NCI-H2107 treated with DMSO at 0.1 percent for 48 hours (cell line): Measurements from ENCODE around the gene NKD2.
"Not testable (repeated sequence)": the region's sequence is repeated elsewhere in the genome, so short reads cannot be mapped to it uniquely, and the experiment has no call there.

Experiments used
- DNase-seq: peaks from one replicate; lab custom pipeline; 2025; ENCODE audit not compliant: unreplicated experiment; lab: John Stamatoyannopoulos, UW

The NKD2 gene

DNA sequence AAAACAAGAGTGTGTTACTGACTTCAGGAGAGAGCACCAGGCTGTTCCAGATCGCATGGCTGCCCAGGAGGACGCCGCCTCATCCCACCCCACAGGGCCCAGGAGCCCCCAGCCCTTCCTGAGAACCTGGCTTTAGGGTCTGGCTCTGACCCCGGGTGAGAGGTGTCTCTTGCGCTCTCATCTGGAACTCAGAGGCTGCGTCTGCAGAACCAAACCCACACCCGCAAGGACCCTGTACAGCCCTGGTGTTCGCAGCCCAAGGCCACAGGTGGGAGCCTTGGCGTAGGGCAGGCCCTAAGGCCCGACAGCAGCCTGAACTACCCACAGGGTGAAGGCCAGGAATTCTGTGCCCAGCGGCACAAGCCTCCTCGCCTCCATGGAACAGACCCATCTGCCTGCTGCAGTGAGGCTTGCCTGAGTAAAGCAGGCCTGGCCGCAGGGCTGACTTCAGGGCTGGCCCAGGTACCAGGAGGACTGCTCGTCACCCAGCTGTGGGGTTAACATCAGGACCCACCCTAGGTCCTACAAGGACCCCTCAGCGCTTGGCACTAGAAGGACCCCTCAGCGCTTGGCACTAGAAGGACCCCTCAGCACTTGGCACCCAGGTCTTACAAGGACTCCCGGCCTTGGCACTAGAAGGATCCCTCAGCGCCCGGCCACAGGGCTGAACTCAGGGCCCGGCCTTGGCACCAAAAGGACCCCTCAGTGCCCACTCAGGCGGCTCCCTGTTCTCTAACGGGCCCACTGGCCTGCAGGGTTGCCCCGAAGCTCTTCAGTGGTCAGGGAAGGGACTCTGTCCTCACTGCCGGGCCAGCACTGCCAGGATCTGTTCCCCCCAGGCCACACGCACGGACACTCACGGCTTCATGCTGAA lies 48.2 kb downstream of the NKD2 start:
- no peak for DNase-seq

DNA sequence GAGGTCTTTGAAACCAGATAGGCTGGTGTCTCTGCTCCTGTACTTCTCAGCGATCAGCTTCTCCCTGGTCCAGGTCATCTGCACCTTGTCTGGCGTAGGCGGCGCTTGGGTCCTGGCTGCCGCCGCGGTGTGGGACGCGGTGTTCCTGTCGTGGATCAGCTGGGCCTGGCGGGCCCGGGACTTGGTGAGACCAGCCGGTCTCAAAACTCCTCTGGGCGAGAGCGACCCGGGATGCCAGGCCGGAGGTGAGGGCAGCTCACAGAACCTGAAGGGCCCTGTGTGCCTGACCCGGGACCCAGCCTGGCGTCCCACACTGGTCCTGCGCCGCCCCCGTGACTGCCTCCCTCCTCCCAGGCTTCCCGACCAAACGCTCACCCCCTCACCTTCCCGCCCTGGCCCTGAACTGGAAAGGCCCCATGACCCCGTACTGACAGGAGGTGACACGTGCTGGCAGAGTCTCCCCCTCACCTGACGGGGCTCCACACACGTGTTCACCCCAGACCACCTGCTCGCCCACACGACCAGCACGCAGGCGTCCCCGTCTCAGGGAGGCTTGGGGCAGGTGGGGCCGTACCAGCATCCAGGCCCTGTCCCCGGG lies 49.0 kb downstream of the NKD2 start:
- no peak for DNase-seq

DNA sequence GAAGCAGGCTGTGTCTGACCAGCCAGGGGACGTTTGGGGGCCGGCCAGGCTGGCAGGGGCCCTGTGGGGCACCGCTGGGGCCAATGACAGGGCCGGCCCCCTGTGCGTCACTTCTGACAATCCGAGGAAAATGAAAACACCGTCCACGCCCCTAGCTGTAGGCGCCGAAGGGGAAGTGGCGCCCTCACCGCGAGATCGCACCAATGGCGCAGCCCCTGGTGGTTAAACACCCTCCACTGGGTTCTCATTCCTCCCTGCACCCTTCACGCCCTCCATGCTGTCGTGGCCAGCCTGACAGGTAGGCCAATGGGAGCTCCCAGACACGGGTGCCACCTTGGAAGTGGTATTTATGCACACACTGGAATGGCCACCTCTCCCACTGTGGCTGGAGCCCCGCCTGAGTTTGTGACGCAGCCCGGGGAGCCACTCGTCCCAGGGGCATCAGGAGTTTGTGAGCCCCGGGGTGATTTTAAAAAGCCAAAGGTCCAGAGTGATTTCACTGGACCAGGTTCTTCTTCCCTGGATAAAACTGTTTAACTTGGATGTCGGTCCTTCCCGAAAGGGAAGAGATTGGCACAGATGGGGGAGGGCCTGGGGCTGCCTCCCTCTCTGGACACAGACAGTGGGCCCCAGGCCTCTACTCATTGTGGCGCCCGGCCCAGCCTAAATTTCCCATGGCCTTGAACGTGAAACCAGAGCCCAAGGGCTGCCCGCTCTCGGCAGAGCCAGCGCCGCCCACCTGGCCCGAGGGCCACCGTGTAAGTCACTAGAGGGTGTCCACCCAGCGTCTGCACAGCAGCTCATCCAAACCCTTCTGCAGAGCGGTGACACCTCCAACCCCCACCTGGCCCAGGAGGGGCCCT lies 49.7 kb downstream of the NKD2 start:
- DNase-seq, result no peak

DNA sequence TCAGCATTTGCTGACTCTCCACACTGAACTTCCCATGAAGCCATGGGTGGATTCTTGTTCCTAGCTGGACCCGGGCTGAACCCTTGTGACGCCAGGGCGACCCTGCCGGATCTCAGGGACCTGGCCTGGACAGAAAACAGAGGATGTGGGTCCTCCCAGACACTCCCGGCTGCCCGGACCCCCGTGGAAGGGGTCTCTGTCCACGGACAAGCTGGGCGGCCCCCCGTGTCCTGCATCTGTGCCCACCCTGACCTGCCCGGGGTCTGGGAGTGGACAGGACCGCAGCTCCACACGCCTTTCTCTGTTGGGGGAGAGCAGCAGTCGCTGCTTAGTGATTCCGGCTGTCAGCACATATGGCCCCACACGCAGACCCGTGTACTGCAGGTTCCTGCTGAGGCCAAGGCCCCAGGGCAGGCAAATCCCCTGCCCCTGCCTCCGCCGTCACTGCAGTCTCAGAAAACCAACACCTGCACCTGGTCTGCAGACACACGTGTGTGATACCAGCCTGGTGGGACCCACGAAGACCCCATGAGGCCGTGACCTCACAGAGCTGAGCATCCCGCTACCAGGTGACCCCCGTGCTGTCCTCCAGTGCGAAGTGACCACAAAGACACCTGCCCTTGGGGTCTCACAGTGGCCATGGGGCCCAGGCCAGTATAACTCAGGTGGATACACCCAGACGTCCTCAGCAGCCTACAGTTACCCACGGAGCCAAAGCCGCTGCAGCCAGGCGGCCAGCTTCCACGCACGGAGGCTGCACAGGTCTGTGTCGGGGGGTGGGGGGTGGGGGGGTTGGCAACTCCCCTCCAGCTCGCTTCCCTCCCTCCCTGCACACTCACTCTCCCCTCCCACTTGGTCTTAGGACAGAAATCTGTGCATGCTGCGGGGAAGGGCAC lies 50.6 kb downstream of the NKD2 start:
- DNase-seq, result no peak

DNA sequence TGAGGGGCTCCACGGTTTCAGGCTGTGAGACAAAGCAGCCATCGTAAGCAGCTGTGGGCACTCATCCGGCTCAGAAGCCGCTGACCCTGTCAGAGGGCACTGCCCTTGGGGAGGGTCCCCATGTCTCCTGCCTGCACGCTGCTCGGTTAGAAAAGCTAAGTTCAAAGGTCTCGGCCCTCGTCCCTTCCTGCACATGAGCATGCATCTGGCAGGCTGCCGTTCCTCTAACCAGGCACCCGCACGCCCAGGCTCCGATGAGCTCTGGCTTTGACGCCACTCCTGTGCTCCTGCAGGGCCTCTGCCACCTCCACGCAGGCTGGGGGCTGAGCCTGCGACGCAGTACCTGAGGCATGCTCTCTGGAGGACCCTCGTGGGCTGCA lies 51.3 kb downstream of the NKD2 start:
- no peak for DNase-seq

DNA sequence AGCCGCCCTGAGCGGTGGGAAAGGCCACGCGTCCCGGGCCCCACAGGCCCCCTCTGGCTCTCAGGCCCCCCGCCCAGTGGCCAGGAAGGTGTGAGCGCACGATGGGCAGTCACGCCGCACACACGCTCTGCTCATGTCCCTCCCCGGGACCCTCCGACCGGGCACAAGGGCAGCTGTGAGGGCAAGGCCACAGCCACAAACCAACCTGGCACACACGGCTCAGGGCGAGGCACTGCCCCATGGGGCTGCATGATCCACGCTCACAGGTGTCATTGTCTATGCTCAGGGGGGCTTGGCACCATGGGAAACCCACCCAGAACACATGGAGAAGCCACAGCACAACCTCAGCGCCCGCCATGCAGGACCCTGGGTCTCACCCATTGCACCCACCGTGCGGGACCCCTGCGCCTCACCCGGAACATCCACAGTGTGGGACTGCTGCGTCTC lies 52.0 kb downstream of the NKD2 start:
- DNase-seq, result no peak

DNA sequence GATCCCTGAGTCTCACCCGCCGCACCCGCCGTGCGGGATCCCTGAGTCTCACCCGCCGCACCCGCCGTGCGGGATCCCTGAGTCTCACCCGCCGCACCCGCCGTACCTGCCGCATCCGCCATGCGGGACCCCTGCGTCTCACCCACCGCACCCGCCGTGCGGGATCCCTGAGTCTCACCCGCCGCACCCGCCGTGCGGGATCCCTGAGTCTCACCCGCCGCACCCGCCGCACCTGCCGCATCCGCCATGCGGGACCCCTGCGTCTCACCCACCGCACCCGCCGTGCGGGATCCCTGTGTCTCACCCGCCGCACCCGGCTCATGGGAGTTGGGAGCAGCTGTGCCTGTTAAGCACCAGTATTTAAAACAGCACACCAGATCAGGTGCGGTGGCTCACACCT lies 52.7 kb downstream of the NKD2 start:
- DNase-seq, result not testable (repeated sequence)

DNA sequence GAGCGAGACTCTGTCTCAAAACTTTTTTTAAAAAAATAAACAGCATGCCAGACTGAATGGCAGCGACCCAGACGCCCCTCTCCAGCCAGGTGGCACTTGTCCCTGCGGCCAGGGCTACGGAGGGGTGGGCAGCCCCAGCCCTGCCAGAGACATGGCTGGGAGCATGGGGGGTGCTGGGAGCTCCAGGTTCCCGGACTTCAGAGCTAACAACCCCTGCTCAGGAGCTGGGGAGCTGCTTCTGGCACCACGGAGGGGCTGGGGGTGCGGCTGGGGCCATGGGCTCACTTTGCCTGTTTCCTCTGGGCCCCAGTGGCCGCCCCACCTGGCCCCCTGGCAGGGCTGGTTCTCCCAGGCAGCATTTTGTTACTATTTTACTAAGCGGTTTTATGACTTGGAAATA lies 53.3 kb downstream of the NKD2 start:
- DNase-seq, result no peak

DNA sequence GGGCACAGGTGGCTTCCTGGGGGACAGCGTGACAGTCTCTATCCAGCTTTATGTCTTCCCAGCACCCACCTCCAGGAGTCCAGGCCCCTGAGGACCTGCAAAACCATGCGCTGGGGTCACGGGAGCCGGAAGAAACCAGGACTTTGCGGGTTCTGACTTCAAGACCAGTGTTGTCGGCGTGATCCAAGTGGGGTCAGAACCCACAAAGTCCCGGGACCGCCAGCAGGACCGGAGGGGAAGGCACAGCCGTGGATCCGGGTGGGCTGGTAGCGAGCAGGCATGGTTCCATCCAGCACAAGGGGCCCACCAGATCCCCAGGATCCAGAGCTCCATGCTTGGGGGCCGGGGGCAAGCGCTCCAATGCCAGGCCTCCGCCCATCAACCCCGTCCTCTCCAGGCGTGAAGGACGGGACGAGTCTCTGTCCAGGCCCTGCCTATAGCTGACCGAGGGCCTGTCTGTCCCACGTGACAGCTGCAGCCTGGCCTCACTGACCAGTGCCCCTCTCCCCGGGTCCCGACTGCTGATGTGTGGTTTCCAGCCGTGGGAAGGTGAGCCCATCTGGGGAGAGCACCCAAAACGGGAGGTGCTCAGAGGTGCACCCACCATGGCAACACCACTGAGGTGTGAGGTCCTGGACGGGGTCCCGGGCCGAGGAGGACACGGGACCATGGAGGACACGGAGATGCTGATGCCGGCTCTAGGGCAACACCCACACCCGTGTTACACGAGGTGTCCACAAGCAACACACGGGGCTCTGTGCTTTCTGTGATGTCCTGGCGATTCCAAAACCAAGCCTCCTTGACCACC lies 54.4 kb downstream of the NKD2 start:
- no peak for DNase-seq

DNA sequence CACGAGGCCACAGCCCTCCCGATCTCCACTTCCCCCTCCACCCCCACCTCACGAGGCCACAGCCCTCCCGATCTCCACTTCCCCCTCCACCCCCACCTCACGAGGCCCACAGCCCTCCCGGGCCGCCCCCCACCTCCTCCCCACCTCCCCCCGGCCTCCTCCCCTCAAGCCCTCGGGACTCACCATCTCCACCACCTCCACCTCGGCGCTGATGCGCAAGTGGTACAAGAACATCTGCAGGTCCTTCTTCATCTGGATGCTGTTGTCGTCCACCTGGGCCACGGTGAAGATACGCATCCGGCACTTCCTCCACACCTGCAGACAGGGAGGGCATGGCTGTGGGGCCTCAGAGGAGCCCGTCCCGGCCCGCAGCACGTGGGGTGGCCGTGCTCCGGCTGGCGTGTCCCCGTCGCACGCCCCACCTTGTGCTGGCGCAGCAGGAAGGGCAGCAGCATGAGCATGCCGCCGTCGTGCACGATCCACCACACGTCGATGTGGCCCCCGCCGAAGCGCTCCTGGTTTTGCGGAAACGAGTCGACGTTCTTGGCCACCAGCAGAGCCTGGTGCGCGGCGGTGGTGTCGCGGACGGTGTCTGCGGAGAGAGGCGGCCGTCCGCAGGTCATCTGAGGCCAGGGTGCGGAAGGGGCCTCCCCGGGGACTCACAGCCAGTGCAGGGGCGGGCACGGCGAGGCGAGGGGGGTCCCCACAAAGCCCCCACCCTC lies 55.2 kb downstream of the NKD2 start:
- no peak for DNase-seq

DNA sequence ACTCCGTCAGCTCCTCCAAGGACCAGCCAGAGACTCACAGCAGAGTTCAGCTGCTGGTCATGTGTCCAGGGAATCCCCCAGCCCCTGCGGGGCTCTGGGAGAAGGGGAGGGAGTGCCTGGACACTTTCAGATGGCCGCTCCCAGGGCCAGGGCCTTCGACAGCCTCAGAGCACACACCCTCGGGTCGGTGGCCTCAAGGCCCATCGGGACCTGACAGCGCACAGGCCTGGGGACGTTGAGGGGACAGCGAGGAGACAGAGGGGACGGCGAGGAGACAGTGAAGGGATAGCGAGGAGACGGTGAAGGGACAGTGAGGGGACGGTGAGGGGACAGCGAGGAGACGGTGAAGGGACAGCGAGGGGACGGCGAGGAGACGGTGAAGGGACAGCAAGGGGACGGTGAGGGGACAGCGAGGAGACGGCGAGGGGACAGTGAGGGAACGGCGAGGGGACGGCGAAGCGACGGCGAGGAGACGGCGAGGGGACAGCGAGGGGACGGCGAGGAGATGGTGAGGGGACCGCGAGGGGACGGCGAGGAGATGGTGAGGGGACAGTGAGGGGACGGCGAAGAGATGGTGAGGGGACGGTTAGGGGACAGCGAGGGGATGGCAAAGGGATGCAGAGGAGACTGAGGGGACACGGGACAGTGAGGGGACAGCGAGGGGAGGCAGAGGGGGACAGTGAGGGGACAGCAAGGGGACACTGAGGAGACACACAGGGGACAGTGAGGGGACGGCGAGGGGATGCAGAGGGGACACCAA lies 56.0 kb downstream of the NKD2 start:
- no peak for DNase-seq

DNA sequence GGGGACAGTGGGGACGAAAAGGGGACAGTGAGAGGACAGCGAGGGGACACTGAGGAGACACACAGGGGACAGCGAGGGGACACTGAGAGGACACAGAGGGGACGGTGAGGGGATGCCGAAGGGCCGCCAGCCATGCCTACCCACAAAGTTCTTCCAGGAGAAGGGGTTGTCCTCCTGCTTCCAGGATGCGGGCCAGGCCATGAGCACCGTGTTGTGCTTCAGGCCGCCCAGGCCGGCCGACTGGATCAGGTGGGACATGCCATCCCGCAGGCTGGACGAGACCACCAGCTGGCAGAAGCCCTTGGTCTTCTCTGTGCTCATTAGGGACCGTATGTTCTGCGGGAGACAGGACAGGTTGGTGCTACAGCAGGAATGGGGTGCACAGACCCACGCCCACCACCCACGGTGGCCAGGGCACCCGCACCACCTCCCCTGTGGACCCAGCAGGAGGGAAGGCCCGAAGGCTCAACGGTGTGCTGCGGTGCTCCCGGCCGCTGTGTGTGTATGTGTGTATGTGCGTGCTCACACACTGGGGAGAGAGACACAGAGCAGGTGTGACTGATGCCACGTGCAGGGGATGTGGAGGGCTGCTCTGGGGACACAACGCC lies 56.6 kb downstream of the NKD2 start:
- no peak for DNase-seq

DNA sequence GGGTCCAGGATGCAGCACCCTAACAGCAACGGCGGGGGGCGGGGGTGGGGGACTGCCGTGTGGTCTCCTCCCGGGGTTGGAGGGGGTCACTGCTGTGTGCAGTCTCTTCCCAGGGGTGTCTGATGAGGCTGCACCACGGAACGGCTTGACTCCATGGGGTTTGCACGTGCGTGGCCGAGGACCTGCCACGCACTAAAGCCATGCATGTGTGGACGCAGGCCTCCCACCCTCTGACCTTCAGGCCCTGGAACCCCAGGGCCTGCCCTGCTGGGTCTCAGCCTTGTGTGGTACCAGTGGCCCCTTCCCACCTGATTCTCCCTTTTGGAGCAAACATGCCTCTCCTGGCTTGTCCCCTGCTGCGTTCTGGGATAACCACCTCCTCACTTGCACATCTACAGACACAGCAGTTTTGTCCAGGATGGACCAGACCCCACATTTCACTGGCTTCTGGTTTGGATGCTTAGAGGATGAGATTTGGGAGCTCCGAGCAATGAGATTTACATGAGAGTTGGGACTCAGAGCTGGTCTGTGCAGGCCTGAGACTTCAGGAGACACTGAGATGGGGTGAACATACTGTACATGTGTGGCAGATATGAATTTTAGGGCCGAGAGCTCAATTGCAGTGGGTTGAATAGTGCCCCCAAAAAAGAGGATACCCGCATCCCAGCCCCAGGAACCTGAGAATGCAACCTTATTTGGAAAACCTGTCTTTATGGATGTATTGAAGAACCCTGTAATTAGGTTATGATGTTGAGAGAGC lies 57.5 kb downstream of the NKD2 start:
- no peak for DNase-seq

DNA sequence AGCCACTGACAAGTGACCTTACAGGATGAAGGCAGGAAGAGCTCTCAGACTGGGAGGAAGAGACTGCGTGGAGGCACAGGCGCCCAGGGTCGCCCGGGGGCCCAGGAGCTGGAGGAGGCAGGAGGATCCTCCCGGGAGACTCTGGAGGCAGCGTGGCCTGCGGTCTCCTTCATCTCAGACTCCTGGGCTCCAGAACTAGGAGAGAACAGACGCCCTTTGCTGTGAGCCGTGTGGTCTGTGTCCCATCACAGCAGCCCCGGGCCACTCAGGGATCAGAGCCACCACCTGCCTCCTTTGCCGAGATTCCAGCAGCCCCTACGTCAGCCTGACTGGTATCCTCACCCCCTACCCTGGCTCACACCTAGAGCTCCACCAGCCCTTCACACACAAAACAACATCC lies 58.1 kb downstream of the NKD2 start:
- DNase-seq, result no peak

DNA sequence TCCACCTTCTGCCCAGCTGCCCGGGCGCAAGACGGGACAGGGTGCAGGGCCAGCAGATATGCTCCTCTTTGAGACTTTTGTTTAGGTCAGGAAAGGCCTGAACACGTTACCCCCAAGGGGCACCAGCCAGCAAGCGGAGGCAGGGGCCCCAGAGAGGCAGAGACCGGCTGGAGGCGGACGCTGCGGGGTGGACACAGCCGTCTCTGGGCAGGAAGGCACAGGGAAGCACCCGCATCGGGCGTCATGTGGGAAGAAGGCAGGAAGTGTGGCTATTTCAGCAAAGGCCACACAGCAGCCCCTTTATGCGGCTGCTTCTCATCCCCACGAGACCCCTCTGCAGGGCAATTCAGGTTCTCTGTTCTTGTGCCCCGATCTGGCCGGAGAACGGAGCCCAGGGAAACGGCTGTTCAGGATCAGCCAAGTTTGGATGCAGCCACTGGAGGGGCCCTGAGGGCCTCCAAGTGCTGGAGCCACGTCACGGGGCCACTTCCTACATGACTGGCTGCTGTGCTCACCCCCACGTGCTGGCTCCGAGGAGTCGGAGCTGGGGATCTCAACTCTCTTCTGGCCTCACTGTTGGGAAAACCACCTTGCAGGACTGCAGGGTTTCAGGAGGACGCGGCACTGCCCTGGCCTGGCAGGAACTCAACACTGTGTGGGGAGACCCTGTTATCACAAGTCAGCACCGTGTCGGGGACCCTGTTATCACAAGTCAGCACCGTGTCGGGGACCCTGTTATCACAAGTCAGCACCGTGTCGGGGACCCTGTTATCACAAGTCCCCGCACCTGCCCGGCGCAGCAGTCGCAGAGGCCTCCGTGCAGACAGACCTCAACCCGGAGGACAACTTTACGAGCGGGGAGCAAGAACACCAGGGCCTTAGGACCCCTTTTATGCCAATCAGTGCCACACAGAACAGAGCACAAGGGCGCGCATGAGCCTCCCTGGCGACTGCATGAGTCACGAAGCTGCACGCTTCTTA lies 58.8 kb downstream of the NKD2 start:
- DNase-seq, result no peak

DNA sequence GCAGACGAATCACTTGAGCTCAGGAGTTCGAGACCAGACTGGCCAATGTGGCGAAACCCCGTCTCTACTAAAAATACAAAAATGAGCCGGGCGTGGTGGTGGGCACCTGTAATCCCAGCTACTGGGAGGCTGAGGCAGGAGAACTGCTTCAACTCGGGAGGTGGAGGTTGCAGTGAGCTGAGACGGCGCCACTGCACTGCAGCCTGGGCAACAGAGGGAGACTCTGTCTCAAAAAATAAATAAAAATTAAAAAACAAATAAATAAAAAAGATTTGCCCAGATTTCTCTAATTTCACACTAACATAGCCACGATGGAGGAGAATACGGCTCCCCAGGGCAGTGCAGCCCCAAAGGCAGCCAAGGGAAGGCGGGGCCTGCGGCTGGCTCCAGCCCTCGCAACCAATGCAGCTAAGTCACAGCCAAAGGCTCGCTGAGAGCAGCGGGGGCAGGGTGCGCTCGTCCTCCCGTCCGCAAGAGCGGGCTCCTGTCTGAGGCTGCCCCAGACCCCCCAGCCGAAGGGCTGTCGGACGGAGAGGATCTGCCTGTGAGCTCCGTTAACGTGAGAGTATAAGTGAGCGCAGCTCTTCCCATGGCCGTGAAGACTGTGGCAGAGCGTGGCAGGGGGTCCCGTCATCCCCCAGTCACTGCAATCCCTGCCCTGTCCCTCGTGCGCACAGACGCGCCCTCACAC lies 59.7 kb downstream of the NKD2 start:
- no peak for DNase-seq
